Calu3 (cell line): ENCODE data around the gene TBC1D32. TPM values are rescaled to one million over a fixed set of nuclear protein-coding genes. Genes with fewer than 3 reads are reported as not detected.

ENCODE experiments used
- BruUV-seq: library from RNA; stranded (reverse); fragments of 400-500 nt; replicated peaks from 2 replicates; lab custom pipeline; 2021; lab: Mats Ljungman, UMichigan
- CTCF ChIA-PET: fragments of 300-600 bp; sonication (Branson Sonifier 250); formaldehyde crosslinking; loops from one replicate; lab custom pipeline; 2022; ENCODE audit warnings: antibody characterized with exemption; lab: Charles Lee
- DNase-seq: peaks from one replicate; pipeline ENCODE4 v3.0.0; 2022
- H3K27ac Mint-ChIP-seq: one replicate; pipeline ENCODE4 v1.8.0; 2022; ENCODE audit warnings: mixed read lengths; ENCODE audit not compliant: unreplicated experiment
- H3K27me3 Mint-ChIP-seq: one replicate; pipeline ENCODE4 v1.8.0; 2022; ENCODE audit warnings: mixed read lengths; ENCODE audit not compliant: unreplicated experiment
- H3K36me3 Mint-ChIP-seq: one replicate; pipeline ENCODE4 v1.8.0; 2022; ENCODE audit warnings: mild to moderate bottlenecking, moderate library complexity, mixed read lengths; ENCODE audit not compliant: insufficient read depth, unreplicated experiment
- H3K4me1 Mint-ChIP-seq: one replicate; pipeline ENCODE4 v1.8.0; 2022; ENCODE audit warnings: mild to moderate bottlenecking, low read depth, mixed read lengths; ENCODE audit not compliant: unreplicated experiment
- H3K4me3 Mint-ChIP-seq: one replicate; pipeline ENCODE4 v1.8.0; 2022; ENCODE audit warnings: mild to moderate bottlenecking, low read depth, moderate library complexity, mixed read lengths; ENCODE audit not compliant: unreplicated experiment
- H3K9me3 Mint-ChIP-seq: one replicate; pipeline ENCODE4 v1.8.0; 2022; ENCODE audit warnings: low read depth, mixed read lengths; ENCODE audit not compliant: unreplicated experiment
- CTCF ChIP-seq: fragments of 200-600 bp; IDR thresholded peaks from one replicate; pipeline ENCODE4 v1.8.0; 2022; ENCODE audit warnings: antibody characterized with exemption; ENCODE audit not compliant: unreplicated experiment
- intact Hi-C: fragments of 100-400 bp; cut with micrococcal nuclease; formaldehyde crosslinking; loops from one replicate; pipeline ENCODE4 v1.10.0; 2022; ENCODE audit not compliant: unreplicated experiment
- total RNA-seq: library from RNA; stranded (reverse); gene quantifications from 2 replicates; pipeline ENCODE4 v1.2.3, GENCODE V29; 2022

TBC1D32 gene
- total RNA-seq, 1 experiment from 2014 or later, result 8.9 TPM

- Mint-ChIP-seq H3K36me3 (no peaks in the 10 kb centered on the region), H3K27me3 (no peaks in the 10 kb centered on the region), H3K4me3 (no peak overlapping the region), H3K9me3 (no peaks in the 10 kb centered on the region), H3K4me1 (peaks cover 8% of the 10 kb centered on the region), H3K27ac (no peak overlapping the region)
- CTCF ChIA-PET, result no interaction called here
- DNase-seq, result no peak
- intact Hi-C loops, result no loop called here
- TF ChIP-seq CTCF, result no peak
- no TSS peak for BruUV-seq
Measured at GRCh38 chr6:121134922-121135321, 199.4 kb downstream of the TBC1D32 start.

- DNase-seq, result no peak
- TF ChIP-seq CTCF, result no peak
- H3K27me3 Mint-ChIP-seq, result no peaks in the 10 kb centered on the region
- no peaks in the 10 kb centered on the region for H3K36me3 Mint-ChIP-seq
- peaks cover 4% of the 10 kb centered on the region for H3K9me3 Mint-ChIP-seq
- H3K27ac Mint-ChIP-seq, result no peak overlapping the region
- H3K4me1 Mint-ChIP-seq, result no peaks in the 10 kb centered on the region
- intact Hi-C loops, result no loop called here
- no TSS peak for BruUV-seq
- CTCF ChIA-PET, result no interaction called here
- H3K4me3 Mint-ChIP-seq, result no peak overlapping the region
Measured at GRCh38 chr6:121124600-121124999, 209.7 kb downstream of the TBC1D32 start.

- CTCF ChIA-PET, result no interaction called here
- Mint-ChIP-seq H3K27me3 (no peaks in the 10 kb centered on the region), H3K27ac (no peak overlapping the region)
Measured at GRCh38 chr6:121112356-121112755, 221.9 kb downstream of the TBC1D32 start.

GRCh38 chr6:121110733-121111132, 223.5 kb downstream of the TBC1D32 start:
- no TSS peak for BruUV-seq
- H3K9me3 Mint-ChIP-seq, result no peaks in the 10 kb centered on the region
- no peak overlapping the region for H3K27ac Mint-ChIP-seq
- intact Hi-C loops, result no loop called here
- CTCF ChIA-PET, result no interaction called here
- H3K4me1 Mint-ChIP-seq, result no peaks in the 10 kb centered on the region
- no peaks in the 10 kb centered on the region for H3K36me3 Mint-ChIP-seq
- no peak for DNase-seq
- TF ChIP-seq CTCF, result no peak
- no peaks in the 10 kb centered on the region for H3K27me3 Mint-ChIP-seq
- no peak overlapping the region for H3K4me3 Mint-ChIP-seq

More at GRCh38 chr6:121112356-121112755, 221.9 kb downstream of the TBC1D32 start:
- TF ChIP-seq CTCF, result no peak
- Mint-ChIP-seq H3K36me3 (no peaks in the 10 kb centered on the region), H3K4me1 (no peaks in the 10 kb centered on the region), H3K9me3 (no peaks in the 10 kb centered on the region), H3K4me3 (no peak overlapping the region)
- no peak for DNase-seq
- intact Hi-C loops, result no loop called here
- no TSS peak for BruUV-seq
